T-helper 17 cell (primary cell): ENCODE measurements around the gene RBM28. TPM values are rescaled to one million over a fixed set of nuclear protein-coding genes. Genes with fewer than 3 reads are reported as not detected.
"Not testable (repeated sequence)": the region's sequence is repeated elsewhere in the genome, so short reads cannot be mapped to it uniquely, and the experiment has no call there.

Source experiments
- ATAC-seq: fragments of 150-1000 bp; cut with Tn5 transposase; 2 replicates; pipeline ENCODE4 v1.10.0; 2021; ENCODE audit warnings: mild to moderate bottlenecking, moderate library complexity
- DNase-seq, 3 donors: peaks; one replicate each; pipeline versions ENCODE4 v3.0.0 to v3.0.0-alpha.2; 2020 to 2021
- H3K9me3 ChIP-seq: one replicate; pipeline ENCODE4 v1.7.0; 2013; ENCODE audit warnings: low read length, mild to moderate bottlenecking; ENCODE audit not compliant: control insufficient read depth, poor library complexity, severe bottlenecking
- H3K27ac Mint-ChIP-seq: one replicate; pipeline ENCODE4 v1.8.0; 2022; ENCODE audit warnings: mild to moderate bottlenecking, moderate library complexity, mixed read lengths
- H3K27me3 Mint-ChIP-seq: one replicate; pipeline ENCODE4 v1.8.0; 2022; ENCODE audit warnings: mixed read lengths
- H3K36me3 Mint-ChIP-seq: one replicate; pipeline ENCODE4 v1.8.0; 2022; ENCODE audit warnings: low read depth, mixed read lengths
- H3K4me1 Mint-ChIP-seq: one replicate; pipeline ENCODE4 v1.8.0; 2022; ENCODE audit warnings: mild to moderate bottlenecking, mixed read lengths
- H3K4me3 Mint-ChIP-seq: one replicate; pipeline ENCODE4 v1.8.0; 2022; ENCODE audit warnings: mild to moderate bottlenecking, moderate library complexity, mixed read lengths
- total RNA-seq, 4 donors: library from RNA in 2 of 4; stranded (reverse) in 2 of 4; gene quantifications; one replicate each; pipeline ENCODE4 v1.2.3 and lab custom pipeline; 2022 to 2026

Gene RBM28
- total RNA-seq, 2 donors from 2014 or later, result 24.1 to 24.9 TPM

- not testable (repeated sequence) for H3K27me3 Mint-ChIP-seq, H3K9me3 ChIP-seq, H3K36me3 Mint-ChIP-seq, DNase-seq, H3K4me3 Mint-ChIP-seq, H3K4me1 Mint-ChIP-seq, ATAC-seq, H3K27ac Mint-ChIP-seq
Measured at GRCh38 chr7:128280451-128280850, 63.3 kb downstream of the RBM28 start.

DNA sequence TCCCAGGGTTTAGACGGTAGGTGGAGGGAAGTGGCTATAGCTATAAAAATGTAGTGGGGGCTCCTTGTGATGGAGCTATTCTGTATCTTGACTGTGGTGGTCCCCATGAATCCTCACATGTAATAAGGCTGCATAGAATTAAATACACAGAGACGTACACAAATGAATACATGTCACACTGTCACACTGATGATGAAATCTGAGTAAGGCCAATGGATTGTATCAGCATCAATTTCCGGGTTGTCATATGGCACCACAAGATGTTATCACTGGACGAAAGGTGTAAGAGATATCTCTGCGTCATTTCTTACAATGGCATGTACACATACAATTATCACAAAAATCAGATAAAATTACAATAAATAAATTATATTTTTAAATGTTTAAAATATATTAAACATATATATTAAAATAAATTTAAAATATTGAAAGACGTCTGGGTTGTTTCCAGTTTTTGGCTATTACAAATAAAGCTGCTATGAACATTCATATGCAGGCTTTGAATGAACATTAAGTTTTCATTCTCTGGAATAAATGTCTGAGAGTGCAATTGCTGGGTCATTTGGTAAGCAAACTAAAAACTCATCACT is 64.5 kb downstream of the RBM28 start:
- ATAC-seq, result no peak

GRCh38 chr7:128278366-128278765 is 65.3 kb downstream of the RBM28 start:
- DNase-seq (no peak), ATAC-seq (no peak)
- H3K27me3 Mint-ChIP-seq, result peaks cover 7% of the 10 kb centered on the region
- peak overlapping the region; percentile 1 for H3K27ac Mint-ChIP-seq
- no peak overlapping the region for H3K4me3 Mint-ChIP-seq
- H3K9me3 ChIP-seq, result no peaks in the 10 kb centered on the region
- H3K4me1 Mint-ChIP-seq, result peaks cover 2% of the 10 kb centered on the region
- H3K36me3 Mint-ChIP-seq, result peaks cover 4% of the 10 kb centered on the region

More for the DNA sequence above, 64.5 kb downstream of the RBM28 start:
- H3K4me1 Mint-ChIP-seq, result peaks cover 2% of the 10 kb centered on the region
- no peak overlapping the region for H3K4me3 Mint-ChIP-seq
- H3K27me3 Mint-ChIP-seq, result peaks cover 7% of the 10 kb centered on the region
- H3K36me3 Mint-ChIP-seq, result peaks cover 4% of the 10 kb centered on the region
- no peak for DNase-seq
- no peaks in the 10 kb centered on the region for H3K9me3 ChIP-seq
- no peak overlapping the region for H3K27ac Mint-ChIP-seq

GRCh38 chr7:128275681-128276080 is 68.0 kb downstream of the RBM28 start:
- ATAC-seq (no peak), DNase-seq (no peak)
- no peak overlapping the region for H3K27ac Mint-ChIP-seq
- peaks cover 16% of the 10 kb centered on the region for H3K27me3 Mint-ChIP-seq
- H3K36me3 Mint-ChIP-seq, result no peaks in the 10 kb centered on the region
- H3K9me3 ChIP-seq, result no peaks in the 10 kb centered on the region
- H3K4me1 Mint-ChIP-seq, result peaks cover 2% of the 10 kb centered on the region
- no peak overlapping the region for H3K4me3 Mint-ChIP-seq

DNA sequence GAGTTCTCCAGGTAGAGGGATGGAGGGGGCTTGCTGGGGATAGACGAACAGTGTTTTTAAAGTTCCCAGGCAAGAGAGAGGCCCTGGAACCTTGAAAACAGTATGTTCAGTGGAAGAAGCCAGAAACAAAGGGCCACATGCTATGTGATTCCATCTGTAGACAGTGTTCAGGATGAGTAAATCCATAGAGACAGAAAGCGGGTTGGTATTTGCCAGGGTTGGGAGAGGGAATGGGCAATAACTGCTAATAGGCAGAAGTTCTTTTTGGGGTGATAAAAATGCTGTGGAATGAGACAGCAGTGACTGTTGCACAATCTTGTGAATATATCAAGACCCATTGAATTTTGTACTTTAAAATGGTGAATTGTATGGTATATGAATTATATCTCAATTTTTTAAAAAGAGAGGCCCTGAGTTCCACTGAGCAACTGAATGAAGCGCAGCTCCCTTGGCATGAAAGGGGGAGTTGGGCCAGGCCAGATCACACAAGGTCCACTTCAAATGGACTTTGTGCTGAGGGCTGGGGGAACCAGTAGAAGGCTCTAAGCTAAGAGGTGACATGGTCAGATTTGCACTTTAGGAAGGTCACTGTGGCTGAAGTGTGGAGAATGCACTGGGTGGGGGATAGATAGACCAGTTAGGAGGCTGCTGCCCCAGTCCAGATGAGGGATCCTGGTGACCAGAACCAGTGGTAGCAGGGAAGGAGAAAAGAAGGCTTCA is 68.7 kb downstream of the RBM28 start:
- no peak overlapping the region for H3K4me3 Mint-ChIP-seq
- DNase-seq, result no peak
- ATAC-seq, result no peak
- no peaks in the 10 kb centered on the region for H3K36me3 Mint-ChIP-seq
- peak overlapping the region; percentile 65 for H3K27ac Mint-ChIP-seq
- no peaks in the 10 kb centered on the region for H3K9me3 ChIP-seq
- peaks cover 2% of the 10 kb centered on the region for H3K4me1 Mint-ChIP-seq
- peaks cover 20% of the 10 kb centered on the region for H3K27me3 Mint-ChIP-seq

DNA sequence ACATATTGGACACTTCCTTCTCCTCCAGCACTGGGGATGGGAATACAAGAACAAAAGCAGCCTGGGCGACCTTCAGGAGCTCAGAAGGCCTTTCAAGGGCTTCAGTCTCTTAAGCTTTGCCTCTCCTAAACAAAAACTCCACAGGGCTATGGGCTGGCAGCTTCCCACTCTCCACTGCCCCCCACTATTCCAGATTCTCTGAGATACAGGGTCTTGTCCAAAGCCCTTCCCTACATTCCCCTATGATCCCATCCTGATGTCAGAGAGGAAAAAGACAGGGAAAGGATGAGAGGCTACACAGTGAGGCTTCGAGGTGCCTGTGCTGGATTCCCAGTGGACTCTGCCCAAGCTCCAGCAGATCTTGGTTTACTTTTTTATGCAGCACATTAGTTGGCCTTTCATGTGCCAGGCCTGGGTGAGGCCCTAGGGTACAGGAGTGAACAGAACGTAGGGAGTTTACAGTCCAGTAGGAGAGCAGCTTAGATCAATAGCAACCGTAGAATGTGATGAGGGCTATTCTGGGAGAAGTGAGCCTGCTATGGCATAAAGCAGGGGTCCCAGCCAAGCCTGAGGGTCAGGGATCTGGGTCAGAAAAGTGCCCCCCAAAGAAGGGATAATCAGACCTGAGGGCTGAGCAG is 69.3 kb downstream of the RBM28 start:
- no peaks in the 10 kb centered on the region for H3K9me3 ChIP-seq
- no peak overlapping the region for H3K4me3 Mint-ChIP-seq
- peaks cover 27% of the 10 kb centered on the region for H3K27me3 Mint-ChIP-seq
- H3K27ac Mint-ChIP-seq, result peak overlapping the region; percentile 65
- ATAC-seq (no peak), DNase-seq (no peak)
- H3K4me1 Mint-ChIP-seq, result peaks cover 2% of the 10 kb centered on the region
- no peaks in the 10 kb centered on the region for H3K36me3 Mint-ChIP-seq

DNA sequence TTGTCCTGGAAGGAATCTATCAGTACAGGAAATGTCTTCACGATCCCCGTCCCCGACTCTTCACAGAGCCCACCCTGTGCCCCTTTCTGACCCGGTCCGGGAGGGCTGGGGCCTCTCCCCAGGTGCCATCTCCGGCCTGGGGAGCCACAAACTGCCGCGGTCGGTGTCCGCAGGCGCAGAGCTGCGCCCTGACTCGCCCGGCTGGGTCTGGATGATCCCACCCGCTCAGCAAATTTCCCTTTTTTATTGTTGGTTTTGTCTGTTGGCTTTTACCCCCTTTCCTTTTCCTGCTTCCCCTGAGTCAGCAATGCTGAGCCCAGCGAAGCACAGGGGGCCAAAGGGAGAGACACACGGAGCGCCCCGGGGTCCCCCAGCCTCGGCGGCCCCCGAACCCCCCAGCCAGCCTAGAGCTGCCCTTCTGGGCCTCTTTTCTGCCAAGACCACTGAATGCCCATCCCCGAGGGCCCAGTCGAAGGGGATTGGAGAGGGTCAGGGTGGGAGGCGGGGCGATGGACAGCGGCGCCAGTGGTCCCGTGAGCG is 71.7 kb downstream of the RBM28 start:
- peaks cover 49% of the 10 kb centered on the region for H3K27me3 Mint-ChIP-seq
- no peak for ATAC-seq
- no peak overlapping the region for H3K4me3 Mint-ChIP-seq
- H3K9me3 ChIP-seq, result no peaks in the 10 kb centered on the region
- peaks cover 4% of the 10 kb centered on the region for H3K36me3 Mint-ChIP-seq
- no peak for DNase-seq
- H3K27ac Mint-ChIP-seq, result no peak overlapping the region
- H3K4me1 Mint-ChIP-seq, result peaks cover 2% of the 10 kb centered on the region

DNA sequence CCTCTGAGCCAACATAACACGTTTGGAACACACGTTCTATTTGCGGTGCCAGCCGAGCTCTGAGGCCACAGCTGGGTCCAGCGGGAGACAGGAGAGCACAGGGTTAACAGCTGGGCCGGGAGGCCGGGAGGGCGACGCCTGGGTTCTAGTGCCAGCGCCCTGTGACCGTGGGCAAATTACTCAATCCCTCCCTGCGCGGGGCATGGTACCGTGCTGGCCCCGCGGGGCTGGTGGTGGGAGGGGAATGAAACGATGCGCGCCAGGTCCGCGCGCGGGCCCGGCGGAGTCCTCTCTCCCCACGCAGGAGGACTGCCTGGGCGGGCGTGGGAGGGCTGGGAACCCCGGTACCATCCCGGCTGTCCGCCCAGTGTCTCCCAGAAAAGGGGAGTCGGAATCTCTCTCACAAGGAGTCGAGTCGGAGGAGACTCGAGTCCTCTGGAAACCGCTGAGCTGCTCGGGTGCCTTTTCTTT is 72.2 kb downstream of the RBM28 start:
- H3K4me3 Mint-ChIP-seq, result no peak overlapping the region
- ATAC-seq, result no peak
- no peaks in the 10 kb centered on the region for H3K9me3 ChIP-seq
- H3K36me3 Mint-ChIP-seq, result peaks cover 5% of the 10 kb centered on the region
- DNase-seq, result no peak
- peaks cover 54% of the 10 kb centered on the region for H3K27me3 Mint-ChIP-seq
- peaks cover 2% of the 10 kb centered on the region for H3K4me1 Mint-ChIP-seq
- no peak overlapping the region for H3K27ac Mint-ChIP-seq

- no peaks in the 10 kb centered on the region for H3K9me3 ChIP-seq
- no peak for ATAC-seq
- DNase-seq, result no peak
- Mint-ChIP-seq H3K27me3 (peaks cover 61% of the 10 kb centered on the region), H3K4me1 (peaks cover 2% of the 10 kb centered on the region), H3K4me3 (no peak overlapping the region), H3K36me3 (peaks cover 5% of the 10 kb centered on the region), H3K27ac (no peak overlapping the region)
Measured at GRCh38 chr7:128270826-128271272, 72.9 kb downstream of the RBM28 start.

DNA sequence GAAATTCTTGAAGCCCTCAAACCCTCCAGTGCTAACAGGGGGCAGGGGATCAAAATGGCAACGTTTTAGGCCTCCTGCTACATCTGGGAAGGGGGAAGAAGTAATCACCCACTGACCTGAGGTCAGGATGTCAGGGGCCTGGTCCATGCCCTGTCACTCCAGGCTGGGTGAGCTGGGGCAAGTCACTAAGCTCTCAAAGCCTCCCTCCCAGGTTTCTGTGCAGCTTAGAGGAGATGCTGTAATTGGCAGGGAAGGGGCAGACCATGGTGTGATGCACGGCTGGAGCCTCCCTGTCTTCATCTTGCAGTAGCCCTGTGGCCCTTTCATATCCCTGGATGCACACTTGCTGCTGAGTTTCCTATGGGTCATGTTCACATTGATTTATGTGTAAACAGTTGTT is 75.5 kb downstream of the RBM28 start:
- H3K27ac Mint-ChIP-seq, result no peak overlapping the region
- H3K36me3 Mint-ChIP-seq, result peaks cover 5% of the 10 kb centered on the region
- ATAC-seq, result no peak
- H3K4me1 Mint-ChIP-seq, result no peaks in the 10 kb centered on the region
- no peaks in the 10 kb centered on the region for H3K9me3 ChIP-seq
- H3K27me3 Mint-ChIP-seq, result peaks cover 61% of the 10 kb centered on the region
- H3K4me3 Mint-ChIP-seq, result no peak overlapping the region
- no peak for DNase-seq

DNA sequence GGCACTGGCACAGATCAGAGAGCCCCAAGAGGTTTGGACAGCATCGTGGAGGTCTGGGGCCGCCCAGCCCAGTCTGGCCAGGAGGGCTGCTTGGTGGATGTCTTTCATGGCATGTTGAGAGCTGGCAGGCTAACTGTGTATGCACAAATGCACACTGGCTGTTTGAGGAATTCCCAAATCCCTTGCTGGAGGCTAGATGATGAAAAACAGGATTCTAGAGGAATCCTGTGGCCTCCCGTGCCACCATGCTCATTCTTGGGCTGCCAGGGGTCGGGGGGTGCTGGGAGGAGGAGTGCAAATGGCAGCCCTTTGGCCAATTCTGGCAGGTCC is 76.1 kb downstream of the RBM28 start:
- H3K4me3 Mint-ChIP-seq, result no peak overlapping the region
- no peaks in the 10 kb centered on the region for H3K4me1 Mint-ChIP-seq
- no peak overlapping the region for H3K27ac Mint-ChIP-seq
- DNase-seq (no peak), ATAC-seq (no peak)
- peaks cover 58% of the 10 kb centered on the region for H3K27me3 Mint-ChIP-seq
- peaks cover 5% of the 10 kb centered on the region for H3K36me3 Mint-ChIP-seq
- no peaks in the 10 kb centered on the region for H3K9me3 ChIP-seq

- Mint-ChIP-seq H3K4me1 (no peaks in the 10 kb centered on the region), H3K27ac (no peak overlapping the region), H3K36me3 (peaks cover 5% of the 10 kb centered on the region), H3K27me3 (peaks cover 54% of the 10 kb centered on the region), H3K4me3 (no peak overlapping the region)
- DNase-seq (no peak), ATAC-seq (no peak)
- H3K9me3 ChIP-seq, result no peaks in the 10 kb centered on the region
Measured at GRCh38 chr7:128266883-128267594, 76.7 kb downstream of the RBM28 start.

- H3K4me3 Mint-ChIP-seq, result no peak overlapping the region
- DNase-seq (no peak), ATAC-seq (no peak)
- H3K36me3 Mint-ChIP-seq, result peaks cover 5% of the 10 kb centered on the region
- no peak overlapping the region for H3K27ac Mint-ChIP-seq
- H3K27me3 Mint-ChIP-seq, result peaks cover 54% of the 10 kb centered on the region
- H3K9me3 ChIP-seq, result no peaks in the 10 kb centered on the region
- H3K4me1 Mint-ChIP-seq, result no peaks in the 10 kb centered on the region
Measured at GRCh38 chr7:128266529-128266882, 77.2 kb downstream of the RBM28 start.
